GM18951 (cell line): Measurements from ENCODE around the gene KPNB1.

Experiments used
- POLR2A ChIP-seq: IDR thresholded peaks from 4 replicates; pipeline ENCODE4 v1.6.1; 2011; ENCODE audit warnings: mild to moderate bottlenecking; ENCODE audit not compliant: insufficient read length, insufficient read depth; ENCODE audit errors: extremely low read depth
- in situ Hi-C: fragments of 300-500 bp; cut with MboI; formaldehyde crosslinking; loops from one replicate; pipeline ENCODE4 v1.12.0; 2022; ENCODE audit warnings: low sequenced_read_pairs, mixed read lengths, inconsistent platforms; ENCODE audit not compliant: unreplicated experiment

The KPNB1 gene

DNA sequence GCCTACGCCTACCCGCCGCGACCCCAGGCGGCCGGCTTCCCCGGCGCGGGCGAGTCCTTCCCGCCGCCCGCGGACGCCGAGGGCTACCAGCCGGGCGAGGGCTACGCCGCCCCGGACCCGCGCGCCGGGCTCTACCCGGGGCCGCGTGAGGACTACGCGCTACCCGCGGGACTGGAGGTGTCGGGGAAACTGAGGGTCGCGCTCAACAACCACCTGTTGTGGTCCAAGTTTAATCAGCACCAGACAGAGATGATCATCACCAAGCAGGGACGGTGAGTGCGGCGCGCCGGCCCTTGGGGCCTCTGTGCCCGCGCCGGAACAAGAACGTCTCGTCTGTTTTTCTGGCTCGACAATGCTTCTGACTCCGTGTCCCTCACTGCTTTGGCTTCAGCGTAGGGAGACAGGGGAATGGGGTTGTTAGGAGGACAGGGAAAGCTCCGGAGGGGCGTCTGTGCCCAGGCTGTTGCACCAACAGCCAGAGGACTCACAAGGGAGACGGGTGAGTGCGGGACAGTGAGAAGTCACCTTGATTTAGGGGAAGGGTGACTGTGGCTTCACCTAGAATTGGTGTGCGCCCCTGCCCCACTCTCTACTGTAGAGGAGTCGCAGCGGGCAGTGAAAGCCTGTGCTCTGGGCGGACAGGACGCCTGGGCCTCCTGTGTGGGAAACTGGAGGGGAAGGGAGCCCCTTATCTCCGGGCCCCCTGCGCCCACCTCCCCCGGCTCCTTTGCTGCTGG lies 84.1 kb downstream of the KPNB1 start:
- no peak for TF ChIP-seq POLR2A
- in situ Hi-C loops = no loop called here

GRCh38 chr17:47735139-47735464 lies 85.4 kb downstream of the KPNB1 start:
- TF ChIP-seq POLR2A = no peak
- in situ Hi-C loops = no loop called here
